OCI-LY1 (cell line): Measurements from ENCODE around the gene KLHL2.
"Not testable (repeated sequence)": the region's sequence is repeated elsewhere in the genome, so short reads cannot be mapped to it uniquely, and the experiment has no call there.

ENCODE experiments used
- H2AFZ ChIP-seq: fragments of 200-600 bp; sonication (generic), shearing (Covaris generic); 2 replicates; pipeline ENCODE4 v1.6.0; 2014; ENCODE audit warnings: antibody characterized with exemption, mild to moderate bottlenecking, low read length
- H3F3A ChIP-seq: fragments of 200-600 bp; sonication (generic), shearing (Covaris generic); 2 replicates; pipeline ENCODE4 v1.6.0; 2014; ENCODE audit warnings: mild to moderate bottlenecking, antibody characterized with exemption, low read length, moderate library complexity; ENCODE audit not compliant: insufficient read depth
- H3K27ac ChIP-seq: fragments of 200-600 bp; sonication (generic); 2 replicates; pipeline ENCODE4 v1.5.1; 2014; ENCODE audit warnings: low read length, mixed run types, mild to moderate bottlenecking, low read depth; ENCODE audit not compliant: poor library complexity, severe bottlenecking
- H3K27me3 ChIP-seq: fragments of 200-600 bp; sonication (generic); 2 replicates; pipeline ENCODE4 v1.6.0; 2014; ENCODE audit warnings: antibody characterized with exemption, mild to moderate bottlenecking, low read length, moderate library complexity; ENCODE audit not compliant: insufficient read depth
- H3K36me3 ChIP-seq: fragments of 200-600 bp; sonication (generic); 2 replicates; pipeline ENCODE4 v1.6.1; 2014; ENCODE audit warnings: mild to moderate bottlenecking, antibody characterized with exemption, low read length, moderate library complexity, mixed read lengths; ENCODE audit not compliant: insufficient read depth
- H3K4me1 ChIP-seq: fragments of 200-600 bp; sonication (generic); 2 replicates; pipeline ENCODE4 v1.5.1; 2014; ENCODE audit warnings: mild to moderate bottlenecking, low read length, moderate library complexity; ENCODE audit not compliant: insufficient read depth, severe bottlenecking
- H3K4me2 ChIP-seq: fragments of 200-600 bp; sonication (generic), shearing (Covaris generic); 2 replicates; pipeline ENCODE4 v1.6.1; 2014; ENCODE audit warnings: low read length
- H3K4me3 ChIP-seq: fragments of 200-600 bp; sonication (generic); 2 replicates; pipeline ENCODE4 v1.5.1; 2014; ENCODE audit warnings: low read length, low read depth, mild to moderate bottlenecking, mixed read lengths; ENCODE audit not compliant: poor library complexity, severe bottlenecking
- H3K79me2 ChIP-seq: fragments of 200-600 bp; shearing (Covaris generic); 2 replicates; pipeline ENCODE4 v1.6.1; 2016; ENCODE audit warnings: mixed run types, low read length, mixed read lengths; ENCODE audit not compliant: insufficient read depth
- H3K9ac ChIP-seq: fragments of 200-600 bp; sonication (generic), shearing (Covaris generic); 2 replicates; pipeline ENCODE4 v1.6.1; 2014; ENCODE audit warnings: mild to moderate bottlenecking, low read length, mixed read lengths
- H3K9me2 ChIP-seq: fragments of 200-600 bp; sonication (generic), shearing (Covaris generic); 2 replicates; pipeline ENCODE4 v1.6.1; 2014; ENCODE audit warnings: low read depth, mild to moderate bottlenecking, low read length, mixed read lengths
- H3K9me3 ChIP-seq: fragments of 200-600 bp; shearing (Covaris generic); 2 replicates; pipeline ENCODE4 v1.6.1; 2014; ENCODE audit warnings: low read length, mixed read lengths
- H4K20me1 ChIP-seq: fragments of 200-600 bp; sonication (generic), shearing (Covaris generic); 2 replicates; pipeline ENCODE4 v1.6.0; 2016; ENCODE audit warnings: mild to moderate bottlenecking, low read length; ENCODE audit not compliant: insufficient read depth
- EZH2 ChIP-seq: fragments of 200-600 bp; sonication (generic), shearing (Covaris generic); IDR thresholded peaks from 2 replicates; pipeline ENCODE4 v1.8.0; 2017; ENCODE audit warnings: borderline replicate concordance, mixed run types, mild to moderate bottlenecking, antibody characterized with exemption, low read length, moderate library complexity, mixed read lengths
- TF ChIP-seq, protein P1 (sequence below): fragments of 200-600 bp; sonication (generic), shearing (Covaris generic); IDR thresholded peaks from 2 replicates; pipeline ENCODE4 v1.5.1; 2017; ENCODE audit warnings: mild to moderate bottlenecking, antibody characterized with exemption, low read length, moderate library complexity, mixed read lengths

The KLHL2 gene

DNA sequence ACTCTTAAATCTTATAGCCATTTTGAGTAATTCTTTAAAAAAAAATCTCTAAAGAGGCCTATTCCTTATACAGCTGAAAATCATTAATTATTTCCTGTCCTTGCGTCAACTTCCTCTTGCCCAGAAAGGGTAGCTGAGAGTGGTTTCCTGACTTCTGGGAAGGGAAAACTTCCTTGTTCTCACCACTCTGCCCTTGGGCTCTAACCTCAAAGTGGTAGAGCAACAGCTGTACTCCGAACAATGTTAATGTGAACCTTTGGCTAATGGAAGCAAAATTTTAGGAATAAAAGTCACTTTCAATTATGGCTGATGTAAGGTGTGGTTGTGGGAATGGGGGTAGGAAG, 15.3 kb downstream of the KLHL2 start:
- Histone ChIP-seq H3K36me3 (peaks cover 6% of the 10 kb centered on the region; the same call in 1 of the 2 replicates), H3K4me1 (peaks cover 5% of the 10 kb centered on the region), H3K4me2 (no peak overlapping the region), H3K9ac (no peak overlapping the region), H4K20me1 (no peaks in the 10 kb centered on the region), H2AFZ (no peak overlapping the region), H3K4me3 (no peak overlapping the region), H3K9me2 (no peaks in the 10 kb centered on the region), H3K27ac (no peak overlapping the region), H3K27me3 (no peaks in the 10 kb centered on the region), H3K9me3 (no peaks in the 10 kb centered on the region), H3F3A (no peaks in the 10 kb centered on the region), H3K79me2 (no peaks in the 10 kb centered on the region)
- no peak for TF ChIP-seq EZH2
- TF ChIP-seq, protein P1, sequence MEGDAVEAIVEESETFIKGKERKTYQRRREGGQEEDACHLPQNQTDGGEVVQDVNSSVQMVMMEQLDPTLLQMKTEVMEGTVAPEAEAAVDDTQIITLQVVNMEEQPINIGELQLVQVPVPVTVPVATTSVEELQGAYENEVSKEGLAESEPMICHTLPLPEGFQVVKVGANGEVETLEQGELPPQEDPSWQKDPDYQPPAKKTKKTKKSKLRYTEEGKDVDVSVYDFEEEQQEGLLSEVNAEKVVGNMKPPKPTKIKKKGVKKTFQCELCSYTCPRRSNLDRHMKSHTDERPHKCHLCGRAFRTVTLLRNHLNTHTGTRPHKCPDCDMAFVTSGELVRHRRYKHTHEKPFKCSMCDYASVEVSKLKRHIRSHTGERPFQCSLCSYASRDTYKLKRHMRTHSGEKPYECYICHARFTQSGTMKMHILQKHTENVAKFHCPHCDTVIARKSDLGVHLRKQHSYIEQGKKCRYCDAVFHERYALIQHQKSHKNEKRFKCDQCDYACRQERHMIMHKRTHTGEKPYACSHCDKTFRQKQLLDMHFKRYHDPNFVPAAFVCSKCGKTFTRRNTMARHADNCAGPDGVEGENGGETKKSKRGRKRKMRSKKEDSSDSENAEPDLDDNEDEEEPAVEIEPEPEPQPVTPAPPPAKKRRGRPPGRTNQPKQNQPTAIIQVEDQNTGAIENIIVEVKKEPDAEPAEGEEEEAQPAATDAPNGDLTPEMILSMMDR: no peak

DNA sequence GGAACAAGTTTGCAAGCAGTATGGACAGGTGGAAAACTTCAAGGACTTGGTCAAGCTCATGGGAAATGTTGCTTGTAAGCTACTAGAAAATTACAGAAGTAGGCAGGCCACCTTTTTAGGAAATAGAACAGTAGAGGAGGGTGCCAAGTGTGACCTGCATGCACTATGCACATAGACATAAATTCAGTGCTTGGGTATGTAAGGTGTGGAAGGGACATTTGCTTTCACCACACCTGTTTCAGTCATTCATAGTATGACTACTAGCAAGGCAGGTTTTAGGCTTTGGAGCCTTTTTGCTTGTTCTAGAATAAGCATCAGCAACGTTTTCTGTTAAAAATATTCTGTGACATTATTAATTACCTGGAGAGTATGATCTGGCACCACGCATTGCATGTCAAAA, 20.0 kb downstream of the KLHL2 start:
- not testable (repeated sequence) for H3K27me3 ChIP-seq, H3K4me1 ChIP-seq, H3K9me2 ChIP-seq, H3K4me3 ChIP-seq, H2AFZ ChIP-seq, H3K9ac ChIP-seq, H4K20me1 ChIP-seq, H3K27ac ChIP-seq, H3K79me2 ChIP-seq, H3K9me3 ChIP-seq, H3K4me2 ChIP-seq, H3F3A ChIP-seq
- H3K36me3 ChIP-seq: peaks cover 13% of the 10 kb centered on the region; the same call in 1 of the 2 replicates

DNA sequence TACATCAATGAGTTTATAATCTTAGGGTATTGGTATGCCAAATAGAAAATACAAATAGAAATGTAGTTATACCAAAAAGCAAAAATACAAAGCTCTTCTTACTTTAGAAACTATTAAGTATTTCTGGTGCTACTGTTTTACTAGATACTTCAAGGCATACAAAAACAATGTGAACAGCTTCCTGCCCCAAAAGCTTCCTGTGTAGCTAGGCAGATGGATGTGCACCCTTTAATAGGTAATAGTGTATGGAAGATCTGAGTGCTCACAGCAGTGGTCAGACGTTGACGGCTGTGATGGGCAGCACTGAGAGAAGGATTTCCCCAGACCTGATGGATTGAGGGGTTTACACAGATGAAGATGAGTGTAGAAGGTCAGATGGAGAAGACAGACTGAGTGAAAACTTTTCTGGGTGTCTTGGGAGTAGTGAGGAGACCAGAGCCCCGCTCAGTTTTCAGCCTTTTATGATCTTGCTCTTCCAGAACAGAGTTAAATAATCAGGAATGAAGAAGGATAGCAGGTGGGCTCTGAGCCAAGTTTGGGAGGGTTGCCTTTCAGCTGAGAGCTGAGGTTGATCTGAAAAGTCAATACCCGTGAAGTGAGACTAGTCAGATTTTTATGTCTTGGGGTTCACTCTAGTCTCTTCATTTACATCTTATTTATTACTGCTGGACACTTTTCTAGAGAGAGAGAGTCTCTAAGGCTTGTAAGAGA, 22.3 kb downstream of the KLHL2 start:
- not testable (repeated sequence) for H3K9me3 ChIP-seq, H4K20me1 ChIP-seq, H3K27ac ChIP-seq, H2AFZ ChIP-seq, H3K9ac ChIP-seq, H3K4me3 ChIP-seq, H3K9me2 ChIP-seq, H3K4me2 ChIP-seq, H3K4me1 ChIP-seq, H3F3A ChIP-seq, H3K27me3 ChIP-seq, H3K79me2 ChIP-seq
- peaks cover 13% of the 10 kb centered on the region; the same call in 1 of the 2 replicates for H3K36me3 ChIP-seq

DNA sequence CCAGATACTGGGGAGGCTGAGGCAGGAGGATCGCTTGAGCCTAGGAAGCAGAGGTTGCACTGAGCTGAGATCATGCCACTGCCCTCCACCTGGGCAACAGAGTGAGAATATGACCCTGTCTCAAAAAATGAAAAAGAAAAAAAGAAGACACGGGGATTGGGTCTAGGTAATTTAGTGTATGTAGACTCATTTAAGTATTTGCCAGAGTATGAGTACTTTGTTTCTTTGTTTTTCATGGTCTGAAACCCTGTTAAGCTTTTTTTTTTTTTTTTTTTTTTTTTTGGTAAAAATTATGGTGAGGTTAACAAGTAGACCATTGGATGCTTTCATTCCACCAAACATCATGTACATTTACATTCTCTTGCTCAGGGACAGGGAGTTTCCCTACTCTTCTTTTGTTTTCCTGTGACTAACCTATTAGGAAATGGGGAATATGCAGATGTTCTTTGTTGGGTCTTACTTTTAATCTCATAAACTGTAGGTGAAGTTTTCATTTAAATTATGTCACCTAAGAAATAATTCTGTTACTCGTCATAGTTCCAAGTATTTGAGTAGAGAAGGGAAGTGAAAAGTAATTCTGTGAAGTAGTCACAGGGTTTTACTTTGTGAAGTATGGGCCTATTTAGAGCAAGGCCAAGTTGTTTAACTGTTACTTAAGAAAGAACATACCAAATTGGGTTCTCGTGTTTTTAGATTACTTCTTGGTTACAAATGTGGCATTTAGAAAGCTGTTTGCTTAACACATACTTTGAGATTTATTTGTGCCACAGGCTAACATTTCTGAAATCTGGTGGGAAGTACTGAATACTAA, 25.5 kb downstream of the KLHL2 start:
- not testable (repeated sequence) for H3K27ac ChIP-seq, H2AFZ ChIP-seq, H3F3A ChIP-seq, H3K79me2 ChIP-seq, H3K27me3 ChIP-seq, H4K20me1 ChIP-seq, H3K4me2 ChIP-seq, H3K9me2 ChIP-seq, H3K4me1 ChIP-seq, H3K9me3 ChIP-seq, H3K9ac ChIP-seq, H3K4me3 ChIP-seq
- H3K36me3 ChIP-seq: peaks cover 13% of the 10 kb centered on the region; the same call in 1 of the 2 replicates
